Ureter (tissue), 1 donor: Measurements from ENCODE around the gene RPAIN. TPM values are rescaled to one million over a fixed set of nuclear protein-coding genes. Genes with fewer than 3 reads are reported as not detected.

Experiments used
- total RNA-seq: library from RNA; stranded (reverse); gene quantifications from one replicate; pipeline ENCODE4 v1.2.4, GENCODE V29; 2023
- donor health status: DM: yes; HTN: yes; CAD: no.

RPAIN gene
- total RNA-seq, 1 donor from 2014 or later, result 41.7 TPM

Other genes with a start within 250 kb of the RPAIN start
- 13.5 TPM for gene ZNF594, start 228.3 kb upstream of the RPAIN start, total RNA-seq
- 2.9 TPM for gene SCIMP, start 185.3 kb upstream of the RPAIN start, total RNA-seq
- 40.4 TPM for gene RABEP1, start 137.9 kb upstream of the RPAIN start, total RNA-seq
- 73.9 TPM for gene NUP88, start 520 bp upstream of the RPAIN start, total RNA-seq
- gene C1QBP, start 19.0 kb downstream of the RPAIN start, total RNA-seq, result 143 TPM
- 15.8 TPM for gene DHX33, start 48.8 kb downstream of the RPAIN start, total RNA-seq
- gene DERL2, start 66.0 kb downstream of the RPAIN start, total RNA-seq, result 68.9 TPM
- 17.7 TPM for gene MIS12, start 66.4 kb downstream of the RPAIN start, total RNA-seq
- gene NLRP1, start 164.3 kb downstream of the RPAIN start, total RNA-seq, result 34.2 TPM